ENCODE measurements around the gene HCN1. TPM values are rescaled to one million over a fixed set of nuclear protein-coding genes. Genes with fewer than 3 reads are reported as not detected.
"Not testable (repeated sequence)": the region's sequence is repeated elsewhere in the genome, so short reads cannot be mapped to it uniquely, and the experiment has no call there.

Gene HCN1
- total RNA-seq, 1 experiment from 2014 or later: 0.73 TPM

GRCh38 chr5:45355189-45355992 is 340.8 kb downstream of the HCN1 start:
- Histone ChIP-seq H3K27me3 (ENCODE audit: control insufficient read depth, insufficient read depth, low read length) (no peaks in the 10 kb centered on the region), H3K4me3 (ENCODE audit: insufficient read depth, low read depth, low read length) (no peak overlapping the region), H3K36me3 (replicated peaks; ENCODE audit: control insufficient read depth, insufficient read depth, low read length) (no peaks in the 10 kb centered on the region)
- no peak for DNase-seq

- Histone ChIP-seq H3K4me3 (ENCODE audit: insufficient read depth, low read depth, low read length) (no peak overlapping the region), H3K27me3 (ENCODE audit: control insufficient read depth, insufficient read depth, low read length) (no peaks in the 10 kb centered on the region), H3K36me3 (replicated peaks; ENCODE audit: control insufficient read depth, insufficient read depth, low read length) (no peaks in the 10 kb centered on the region)
- no peak for DNase-seq
These were observed 359.7 kb downstream of the HCN1 start for GRCh38 chr5:45336464-45336863.

- H3K4me3 ChIP-seq (ENCODE audit: insufficient read depth, low read depth, low read length): no peak overlapping the region
- H3K27me3 ChIP-seq (ENCODE audit: control insufficient read depth, insufficient read depth, low read length): no peaks in the 10 kb centered on the region
- no peaks in the 10 kb centered on the region for H3K36me3 ChIP-seq (replicated peaks; ENCODE audit: control insufficient read depth, insufficient read depth, low read length)
- no peak for DNase-seq
These were observed 360.2 kb downstream of the HCN1 start for GRCh38 chr5:45335978-45336377.

- Histone ChIP-seq H3K4me3 (ENCODE audit: insufficient read depth, low read depth, low read length) (no peak overlapping the region), H3K27me3 (ENCODE audit: control insufficient read depth, insufficient read depth, low read length) (no peaks in the 10 kb centered on the region), H3K36me3 (replicated peaks; ENCODE audit: control insufficient read depth, insufficient read depth, low read length) (no peaks in the 10 kb centered on the region)
- DNase-seq: no peak
These were observed 360.8 kb downstream of the HCN1 start for GRCh38 chr5:45335346-45335745.

GRCh38 chr5:45334939-45335338 is 361.2 kb downstream of the HCN1 start:
- Histone ChIP-seq H3K4me3 (ENCODE audit: insufficient read depth, low read depth, low read length) (no peak overlapping the region), H3K27me3 (ENCODE audit: control insufficient read depth, insufficient read depth, low read length) (no peaks in the 10 kb centered on the region), H3K36me3 (replicated peaks; ENCODE audit: control insufficient read depth, insufficient read depth, low read length) (no peaks in the 10 kb centered on the region)
- DNase-seq: no peak

GRCh38 chr5:45312627-45313026 is 383.6 kb downstream of the HCN1 start:
- not testable (repeated sequence) for H3K27me3 ChIP-seq (ENCODE audit: control insufficient read depth, insufficient read depth, low read length); DNase-seq; H3K4me3 ChIP-seq (ENCODE audit: insufficient read depth, low read depth, low read length); H3K36me3 ChIP-seq (replicated peaks; ENCODE audit: control insufficient read depth, insufficient read depth, low read length)

GRCh38 chr5:45295231-45295630 is 400.9 kb downstream of the HCN1 start:
- Histone ChIP-seq H3K4me3 (ENCODE audit: insufficient read depth, low read depth, low read length) (no peak overlapping the region), H3K27me3 (ENCODE audit: control insufficient read depth, insufficient read depth, low read length) (no peaks in the 10 kb centered on the region), H3K36me3 (replicated peaks; ENCODE audit: control insufficient read depth, insufficient read depth, low read length) (no peaks in the 10 kb centered on the region)
- no peak for DNase-seq

GRCh38 chr5:45288746-45289145 is 407.4 kb downstream of the HCN1 start:
- Histone ChIP-seq H3K36me3 (replicated peaks; ENCODE audit: control insufficient read depth, insufficient read depth, low read length) (no peaks in the 10 kb centered on the region), H3K4me3 (ENCODE audit: insufficient read depth, low read depth, low read length) (no peak overlapping the region), H3K27me3 (ENCODE audit: control insufficient read depth, insufficient read depth, low read length) (no peaks in the 10 kb centered on the region)
- DNase-seq: no peak

GRCh38 chr5:45284436-45284835 is 411.7 kb downstream of the HCN1 start:
- Histone ChIP-seq H3K27me3 (ENCODE audit: control insufficient read depth, insufficient read depth, low read length) (no peaks in the 10 kb centered on the region), H3K36me3 (replicated peaks; ENCODE audit: control insufficient read depth, insufficient read depth, low read length) (no peaks in the 10 kb centered on the region; the same call in 1 of the 2 replicates), H3K4me3 (ENCODE audit: insufficient read depth, low read depth, low read length) (no peak overlapping the region)
- no peak for DNase-seq

- DNase-seq: no peak
- Histone ChIP-seq H3K36me3 (replicated peaks; ENCODE audit: control insufficient read depth, insufficient read depth, low read length) (no peaks in the 10 kb centered on the region; the same call in 1 of the 2 replicates), H3K27me3 (ENCODE audit: control insufficient read depth, insufficient read depth, low read length) (no peaks in the 10 kb centered on the region), H3K4me3 (ENCODE audit: insufficient read depth, low read depth, low read length) (no peak overlapping the region)
These were observed 415.1 kb downstream of the HCN1 start for GRCh38 chr5:45281081-45281480.

GRCh38 chr5:45279109-45279508 is 417.1 kb downstream of the HCN1 start:
- H3K4me3 ChIP-seq (ENCODE audit: insufficient read depth, low read depth, low read length): no peak overlapping the region
- no peak for DNase-seq
- H3K27me3 ChIP-seq (ENCODE audit: control insufficient read depth, insufficient read depth, low read length): no peaks in the 10 kb centered on the region
- H3K36me3 ChIP-seq (replicated peaks; ENCODE audit: control insufficient read depth, insufficient read depth, low read length): no peaks in the 10 kb centered on the region; the same call in 1 of the 2 replicates

GRCh38 chr5:45277860-45278259 is 418.3 kb downstream of the HCN1 start:
- no peaks in the 10 kb centered on the region; the same call in 1 of the 2 replicates for H3K36me3 ChIP-seq (replicated peaks; ENCODE audit: control insufficient read depth, insufficient read depth, low read length)
- H3K27me3 ChIP-seq (ENCODE audit: control insufficient read depth, insufficient read depth, low read length): no peaks in the 10 kb centered on the region
- no peak for DNase-seq
- no peak overlapping the region for H3K4me3 ChIP-seq (ENCODE audit: insufficient read depth, low read depth, low read length)

GRCh38 chr5:45274241-45274640 is 421.9 kb downstream of the HCN1 start:
- no peak overlapping the region for H3K4me3 ChIP-seq (ENCODE audit: insufficient read depth, low read depth, low read length)
- no peak for DNase-seq
- H3K27me3 ChIP-seq (ENCODE audit: control insufficient read depth, insufficient read depth, low read length): no peaks in the 10 kb centered on the region
- no peaks in the 10 kb centered on the region for H3K36me3 ChIP-seq (replicated peaks; ENCODE audit: control insufficient read depth, insufficient read depth, low read length)

GRCh38 chr5:45271626-45272025 is 424.6 kb downstream of the HCN1 start:
- no peak for DNase-seq
- Histone ChIP-seq H3K4me3 (ENCODE audit: insufficient read depth, low read depth, low read length) (no peak overlapping the region), H3K27me3 (ENCODE audit: control insufficient read depth, insufficient read depth, low read length) (no peaks in the 10 kb centered on the region), H3K36me3 (replicated peaks; ENCODE audit: control insufficient read depth, insufficient read depth, low read length) (no peaks in the 10 kb centered on the region)

- Histone ChIP-seq H3K4me3 (ENCODE audit: insufficient read depth, low read depth, low read length) (no peak overlapping the region), H3K36me3 (replicated peaks; ENCODE audit: control insufficient read depth, insufficient read depth, low read length) (no peaks in the 10 kb centered on the region), H3K27me3 (ENCODE audit: control insufficient read depth, insufficient read depth, low read length) (no peaks in the 10 kb centered on the region)
- DNase-seq: no peak
These were observed 431.7 kb downstream of the HCN1 start for GRCh38 chr5:45264447-45264846.
